Activated T-helper 1 cell treated with Interleukin-2 at 50 U/mL for 16 hours (primary cell): ENCODE data around the gene ST6GAL1.

Source experiments
- DNase-seq: peaks from one replicate; pipeline ENCODE4 v3.0.0-alpha.2; 2020; ENCODE audit warnings: low read depth

Gene ST6GAL1

DNA sequence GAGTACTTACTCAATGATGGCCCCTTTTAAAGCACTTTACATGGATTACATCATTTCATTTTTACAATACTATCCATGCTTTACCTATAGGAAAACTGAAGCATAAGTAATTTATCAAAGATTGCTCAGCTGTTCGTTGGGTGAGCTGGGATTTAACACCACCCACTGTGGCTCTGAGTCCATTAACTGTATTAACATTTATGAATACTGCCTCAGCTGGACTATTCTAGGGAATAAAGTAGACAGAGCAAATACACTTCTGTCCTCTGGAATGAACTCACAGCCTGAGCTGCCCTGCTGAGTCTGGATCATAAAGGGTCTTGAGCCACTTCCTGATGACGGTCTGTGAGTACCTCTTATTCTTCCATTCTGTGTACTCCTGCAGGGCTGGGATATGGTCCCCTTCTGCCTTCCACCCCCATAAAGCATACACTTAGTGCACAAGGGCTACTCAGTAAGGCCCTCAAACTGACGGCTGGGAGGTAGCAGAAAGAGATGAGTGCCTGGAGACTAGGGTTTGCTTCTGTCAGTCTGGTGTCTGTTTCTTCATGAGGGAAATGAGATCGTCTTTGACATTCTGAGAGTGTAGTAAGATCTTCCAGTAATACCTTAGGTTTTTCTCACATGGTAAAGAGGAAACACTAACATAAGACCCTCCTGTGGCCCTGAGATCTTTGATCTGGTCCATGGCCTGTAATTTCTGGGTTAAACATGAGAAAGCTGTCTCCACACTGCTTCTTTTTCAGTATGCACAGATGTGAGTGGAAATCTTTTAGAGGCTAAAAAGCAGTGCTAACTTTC is 12.6 kb upstream of the ST6GAL1 start:
- DNase-seq, result no peak

DNA sequence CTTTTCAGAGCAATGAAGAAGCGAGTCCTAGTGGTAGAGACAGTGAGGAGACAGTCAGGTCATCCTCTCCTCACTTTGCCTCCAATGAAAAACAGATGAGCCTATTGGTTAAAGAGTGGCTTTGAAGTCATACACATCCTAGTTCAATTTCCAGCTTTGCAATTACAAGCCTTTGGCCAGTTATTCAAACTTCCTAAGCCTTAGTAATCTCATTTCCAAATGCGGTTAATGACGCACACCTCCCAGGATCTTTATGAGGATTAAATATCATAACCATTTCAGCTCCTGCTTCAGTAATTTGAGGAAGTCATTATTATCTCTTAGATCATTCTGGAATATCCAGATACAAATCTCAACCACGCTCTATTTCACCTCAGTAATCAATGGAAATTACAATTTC is 10.0 kb upstream of the ST6GAL1 start:
- no peak for DNase-seq

DNA sequence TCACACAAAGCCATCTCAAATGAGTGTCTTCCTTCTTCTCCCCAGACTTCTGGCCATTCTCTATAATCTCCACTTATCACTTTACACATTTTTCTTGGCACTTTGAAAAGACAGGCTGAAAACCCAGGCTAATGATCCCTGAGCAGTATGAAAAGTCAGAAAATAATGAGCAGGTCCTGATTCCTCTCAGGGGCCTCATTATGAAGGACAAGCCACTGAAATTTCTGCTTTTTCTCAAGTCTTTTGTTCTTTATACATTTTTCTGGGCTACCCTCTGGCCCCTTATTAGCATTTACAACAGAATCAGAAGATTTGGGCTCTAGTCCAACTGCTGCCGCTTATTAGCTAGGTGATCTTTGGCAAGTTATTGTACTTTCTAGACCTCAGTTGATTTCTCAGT is 9.5 kb upstream of the ST6GAL1 start:
- no peak for DNase-seq

DNA sequence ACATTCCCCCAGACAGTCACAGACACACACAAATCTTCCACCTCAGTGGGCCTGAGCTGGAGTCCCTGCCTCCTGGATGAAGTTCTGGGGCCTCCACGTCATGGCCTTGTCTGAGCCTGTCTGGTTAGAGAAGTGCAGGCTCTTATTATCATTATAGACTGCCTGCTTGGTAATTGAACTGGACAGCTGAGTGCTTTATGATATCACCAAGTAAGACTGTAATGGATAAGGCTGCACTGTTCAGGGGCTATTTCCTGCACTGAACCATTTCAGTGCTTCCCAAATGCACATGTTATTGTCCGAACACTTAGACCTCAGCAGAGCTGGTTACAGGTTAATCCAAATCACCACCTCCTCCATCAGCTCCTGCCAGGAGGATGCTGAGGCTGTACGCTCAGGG is 8.7 kb upstream of the ST6GAL1 start:
- DNase-seq, result no peak

DNA sequence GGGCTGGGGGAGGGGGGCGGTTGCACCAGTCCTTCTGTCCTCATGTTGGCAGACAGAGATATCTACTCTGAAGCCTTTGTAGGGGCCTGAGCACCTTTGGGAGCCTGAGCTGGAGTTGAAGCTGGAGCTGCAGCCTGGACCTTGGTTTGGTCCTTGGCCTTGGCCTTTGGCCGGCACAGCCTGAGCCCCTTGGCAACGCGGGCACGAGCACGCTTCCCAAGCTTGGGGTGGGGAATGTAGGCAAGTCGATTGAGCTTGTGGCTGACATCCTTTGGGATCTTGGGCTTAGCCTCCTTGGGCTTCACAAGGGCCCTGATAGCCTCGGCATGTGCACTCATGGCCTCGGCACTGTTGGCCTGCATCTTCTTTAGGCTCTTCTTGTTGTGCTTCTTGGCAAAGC is 8.1 kb upstream of the ST6GAL1 start:
- no peak for DNase-seq

DNA sequence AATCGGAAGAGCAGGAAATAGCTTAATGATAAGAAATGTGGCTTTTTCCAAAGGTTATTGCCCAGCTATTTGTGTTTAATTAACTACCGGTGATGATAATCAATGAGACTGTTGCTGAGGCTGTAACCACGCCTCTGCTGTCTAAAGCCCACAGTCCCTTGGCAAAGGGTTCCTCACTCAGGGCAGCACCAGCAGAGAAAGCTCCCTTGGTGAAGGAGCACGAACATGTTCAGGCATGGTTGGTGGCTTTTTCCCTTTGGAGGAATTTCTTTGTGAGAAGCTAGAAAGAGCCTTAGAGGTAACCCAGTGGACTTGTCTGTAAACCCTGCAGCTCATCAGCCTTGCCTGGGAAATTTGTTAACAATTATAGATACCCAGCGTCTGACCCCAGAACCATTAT is 7.5 kb upstream of the ST6GAL1 start:
- no peak for DNase-seq

DNA sequence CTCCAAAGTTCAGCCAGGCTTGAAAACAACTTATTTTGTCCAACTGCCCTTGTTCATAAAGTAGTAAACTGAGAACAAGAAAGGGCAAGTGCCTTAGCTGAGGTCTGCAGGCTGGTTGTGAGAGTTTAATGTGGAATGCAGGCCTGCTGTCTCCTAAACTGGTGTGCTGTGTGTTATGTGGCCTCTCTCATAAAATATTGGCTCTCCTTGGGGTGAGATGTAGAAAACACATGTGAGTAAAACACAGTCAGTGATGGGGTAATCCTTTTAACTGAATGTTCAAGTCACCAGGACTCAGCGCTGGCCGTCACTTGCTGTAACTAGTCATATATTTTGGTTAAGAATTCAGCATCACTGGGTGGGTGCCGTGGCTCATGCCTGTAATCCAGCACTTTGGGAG is 7.1 kb upstream of the ST6GAL1 start:
- DNase-seq, result no peak

DNA sequence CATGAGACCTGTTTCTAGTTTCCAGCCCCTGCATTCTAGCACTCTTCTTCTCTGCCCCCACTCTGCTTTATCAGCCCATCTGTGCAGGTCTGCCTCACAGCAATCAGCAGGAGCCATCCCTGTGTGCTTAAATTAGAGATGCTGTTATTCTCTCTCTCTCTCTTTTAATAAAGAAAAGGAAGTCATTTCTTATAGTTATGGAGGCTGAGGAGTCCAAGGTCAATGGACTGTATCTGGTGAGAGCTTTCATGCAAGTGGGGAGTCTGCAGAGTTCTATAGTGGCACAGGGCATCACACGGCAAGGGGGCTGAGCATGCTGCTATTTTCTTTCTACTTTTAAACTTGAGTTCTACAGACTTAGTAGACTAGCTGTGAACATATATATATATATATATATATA is 4.5 kb upstream of the ST6GAL1 start:
- no peak for DNase-seq

DNA sequence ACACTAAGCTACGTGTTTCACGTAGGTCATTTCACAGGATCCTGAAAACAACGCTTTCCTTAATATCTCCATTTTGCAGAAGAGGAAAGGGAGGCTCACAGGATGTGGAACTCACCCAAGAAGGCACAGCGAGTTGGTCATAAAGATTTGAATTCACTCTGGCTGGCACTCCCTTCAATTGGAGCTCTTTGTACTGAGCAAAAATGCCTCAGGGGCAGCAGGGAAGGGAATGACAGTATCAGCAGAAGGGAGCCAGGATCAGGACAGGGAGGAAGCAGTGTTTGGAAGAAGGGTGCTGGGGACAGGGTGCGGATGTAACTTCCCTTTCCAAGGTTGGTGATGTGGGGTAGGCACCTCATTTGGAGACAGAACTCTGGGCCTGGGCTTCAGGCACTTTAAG is 1.1 kb upstream of the ST6GAL1 start:
- no peak for DNase-seq

DNA sequence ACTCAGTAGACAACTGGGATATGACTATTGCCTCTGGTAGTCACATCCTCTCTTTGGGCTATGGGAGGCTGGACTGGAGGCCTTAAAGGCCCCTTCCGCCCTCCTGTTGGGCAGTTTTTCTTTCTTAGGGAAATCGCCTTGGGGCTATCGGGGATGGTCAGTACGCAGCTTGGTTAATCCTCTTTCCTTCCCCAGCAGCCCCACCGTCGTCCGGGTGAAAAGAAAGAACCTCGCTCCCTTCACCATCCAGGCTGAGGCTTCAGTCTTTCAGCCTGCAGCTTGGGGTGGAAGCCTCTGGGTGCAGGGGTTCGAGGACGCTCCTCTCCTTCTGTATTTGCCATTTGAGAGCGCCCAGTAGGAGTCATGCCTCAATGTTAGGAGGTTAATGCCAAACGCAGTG is 641 bp upstream of the ST6GAL1 start:
- DNase-seq, result no peak

DNA sequence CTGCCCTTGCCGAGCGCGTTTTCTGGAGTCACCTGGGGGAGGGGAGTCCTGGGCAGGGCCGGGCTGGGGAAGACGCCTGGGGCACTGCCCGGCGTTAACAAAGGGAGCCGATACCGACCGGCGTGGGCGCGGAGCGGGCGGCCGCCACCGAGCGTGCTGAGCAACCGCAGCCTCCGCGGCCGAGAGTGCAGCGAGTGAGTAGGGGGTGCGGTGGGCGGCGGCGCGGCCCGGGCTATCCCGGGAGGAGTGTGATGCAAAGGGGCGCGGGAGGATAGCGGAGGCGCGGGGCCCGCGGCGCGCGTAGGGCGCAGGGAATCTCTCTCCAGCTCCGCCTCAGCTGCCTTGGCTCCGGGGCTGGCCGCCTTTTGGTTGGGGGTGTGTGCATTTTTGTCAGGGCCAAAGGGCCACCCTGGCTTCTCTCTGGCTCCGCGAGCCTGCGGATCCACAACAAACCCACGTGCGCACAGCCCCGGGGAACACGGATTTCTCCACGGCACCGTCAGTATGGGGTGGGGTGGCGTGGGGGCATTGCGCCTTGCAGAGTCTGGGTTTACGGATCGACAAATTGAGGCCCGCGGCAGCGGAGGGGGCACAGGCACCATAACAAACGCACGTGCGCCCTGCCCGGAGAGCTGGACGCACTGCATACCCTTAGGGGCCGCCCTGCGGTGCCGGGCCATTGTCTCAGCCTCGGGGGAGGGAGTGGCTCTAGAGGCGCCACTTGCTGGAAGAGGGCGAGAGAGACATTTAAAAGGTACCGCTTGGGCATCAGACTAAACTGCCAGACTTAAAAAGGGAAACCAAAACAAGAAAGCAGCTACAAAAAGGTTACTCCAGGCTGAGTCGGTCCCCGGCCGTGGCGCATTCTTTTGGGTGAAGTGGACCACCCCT is 560 bp downstream of the ST6GAL1 start:
- peak; percentile 61 for DNase-seq

DNA sequence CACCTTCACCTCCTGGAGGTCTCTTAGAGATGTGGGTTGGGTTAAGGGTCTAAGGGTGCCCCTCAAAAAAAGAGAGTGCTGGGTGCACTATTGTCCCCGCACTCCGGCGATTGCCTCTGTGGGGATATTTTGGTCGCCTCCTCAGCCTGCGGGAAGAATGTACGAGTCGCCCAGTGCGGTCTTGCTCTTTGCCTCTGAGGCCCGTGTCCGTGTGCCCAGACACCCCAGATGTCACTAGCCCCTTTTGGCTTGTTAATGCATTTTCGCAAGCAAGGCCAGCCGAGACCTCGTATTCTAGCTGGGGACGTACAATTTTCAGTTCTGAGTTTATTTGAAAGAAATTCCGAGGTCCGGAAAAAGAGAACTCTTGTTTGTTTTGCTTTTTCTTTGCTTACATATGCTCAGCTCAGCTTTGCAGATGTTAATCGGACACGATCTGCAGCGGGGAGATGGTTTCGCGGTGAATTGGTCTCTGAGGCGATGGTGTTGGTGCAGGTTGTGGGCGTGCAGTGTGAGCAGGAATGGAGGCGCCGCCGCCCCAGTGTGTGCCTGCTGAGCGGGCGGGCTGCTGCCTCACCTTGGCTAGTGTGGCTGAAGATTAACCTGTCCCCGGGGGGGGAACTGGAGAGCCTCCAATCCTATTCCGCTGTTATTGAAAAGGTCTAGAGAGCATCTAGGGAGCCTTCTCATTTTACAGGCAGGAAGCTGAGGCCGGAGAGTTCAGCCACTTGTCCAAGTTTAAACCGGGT is 1.4 kb downstream of the ST6GAL1 start:
- DNase-seq, result peak; percentile 61

DNA sequence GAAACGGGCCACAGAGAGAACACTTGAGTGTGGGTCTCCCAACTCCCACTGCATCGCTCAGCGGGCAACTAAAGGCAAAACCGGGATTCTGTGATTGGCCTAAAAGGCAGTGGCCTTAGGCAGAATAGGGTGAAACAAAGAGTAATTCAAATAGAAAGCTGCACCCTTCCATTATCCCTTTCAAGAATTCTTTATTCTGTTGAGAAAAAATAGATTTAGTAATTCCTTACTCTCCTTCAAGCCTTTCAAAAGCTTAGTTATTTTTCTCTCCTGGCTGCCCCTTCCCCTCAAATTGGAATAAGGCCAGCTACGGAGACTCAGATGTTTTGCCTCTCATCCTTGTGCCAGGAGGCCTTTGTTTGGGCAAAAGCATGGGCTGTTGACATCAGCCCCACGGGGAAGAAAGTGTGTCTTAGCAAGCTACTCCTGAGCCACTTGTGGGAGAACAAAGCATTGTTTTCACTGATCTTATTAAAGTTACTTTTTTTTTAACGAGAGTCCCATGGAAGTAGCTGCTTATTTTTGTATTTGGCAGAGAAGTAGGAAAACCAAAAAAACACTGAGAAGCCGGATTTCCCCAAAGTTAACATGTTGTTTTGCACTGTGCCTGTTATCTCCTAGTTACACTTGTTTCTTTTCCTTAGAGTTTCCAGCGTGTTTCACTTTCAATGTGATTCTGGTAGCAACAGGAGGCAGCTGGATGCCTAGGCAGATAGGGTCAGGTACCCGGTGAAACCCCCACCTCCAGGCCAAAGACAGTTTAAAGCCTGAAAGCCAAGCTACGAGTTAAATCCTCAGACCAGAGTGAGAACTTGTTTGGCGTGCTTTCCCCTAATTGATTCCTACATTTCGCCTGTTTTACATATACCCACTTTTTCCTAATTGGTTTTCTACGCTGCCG is 2.2 kb downstream of the ST6GAL1 start:
- no peak for DNase-seq

DNA sequence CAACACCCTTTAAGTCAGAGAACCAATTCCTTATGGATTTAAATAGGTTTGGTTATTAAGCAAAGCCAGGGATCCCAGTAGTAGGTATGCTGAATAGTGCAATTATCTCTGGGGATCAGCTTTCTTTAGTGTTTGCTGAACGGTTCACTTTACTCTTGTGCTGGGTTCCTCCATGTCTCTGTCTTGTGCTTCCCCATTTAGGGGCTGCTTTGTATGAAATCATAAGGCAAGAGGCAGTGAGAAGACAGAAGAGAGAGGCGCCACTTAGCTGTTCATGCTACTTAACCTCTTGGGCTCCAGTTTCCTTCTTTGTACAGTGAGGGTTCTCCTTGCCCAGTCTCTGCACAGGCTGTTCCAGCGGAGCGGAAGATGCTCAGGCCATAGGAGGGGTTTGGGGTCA is 3.5 kb downstream of the ST6GAL1 start:
- DNase-seq, result no peak

DNA sequence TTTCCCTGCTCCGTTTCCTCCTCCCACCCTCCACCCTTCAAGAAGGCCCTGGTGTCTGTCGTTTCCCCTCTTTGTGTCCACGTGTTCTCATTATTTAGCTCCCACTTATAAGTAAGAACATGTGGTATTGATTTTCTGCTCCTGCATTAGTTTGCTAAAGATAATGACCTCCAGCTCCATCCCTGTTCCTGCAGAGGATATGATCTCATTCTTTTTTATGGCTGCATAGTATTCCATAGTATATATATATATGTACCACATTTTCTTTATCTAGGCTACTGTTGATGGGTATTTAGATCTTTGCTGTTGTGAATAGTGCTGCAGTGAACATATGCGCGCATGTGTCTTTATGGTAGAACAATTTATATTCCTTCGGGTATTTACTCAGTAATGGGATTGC is 4.8 kb downstream of the ST6GAL1 start:
- no peak for DNase-seq

DNA sequence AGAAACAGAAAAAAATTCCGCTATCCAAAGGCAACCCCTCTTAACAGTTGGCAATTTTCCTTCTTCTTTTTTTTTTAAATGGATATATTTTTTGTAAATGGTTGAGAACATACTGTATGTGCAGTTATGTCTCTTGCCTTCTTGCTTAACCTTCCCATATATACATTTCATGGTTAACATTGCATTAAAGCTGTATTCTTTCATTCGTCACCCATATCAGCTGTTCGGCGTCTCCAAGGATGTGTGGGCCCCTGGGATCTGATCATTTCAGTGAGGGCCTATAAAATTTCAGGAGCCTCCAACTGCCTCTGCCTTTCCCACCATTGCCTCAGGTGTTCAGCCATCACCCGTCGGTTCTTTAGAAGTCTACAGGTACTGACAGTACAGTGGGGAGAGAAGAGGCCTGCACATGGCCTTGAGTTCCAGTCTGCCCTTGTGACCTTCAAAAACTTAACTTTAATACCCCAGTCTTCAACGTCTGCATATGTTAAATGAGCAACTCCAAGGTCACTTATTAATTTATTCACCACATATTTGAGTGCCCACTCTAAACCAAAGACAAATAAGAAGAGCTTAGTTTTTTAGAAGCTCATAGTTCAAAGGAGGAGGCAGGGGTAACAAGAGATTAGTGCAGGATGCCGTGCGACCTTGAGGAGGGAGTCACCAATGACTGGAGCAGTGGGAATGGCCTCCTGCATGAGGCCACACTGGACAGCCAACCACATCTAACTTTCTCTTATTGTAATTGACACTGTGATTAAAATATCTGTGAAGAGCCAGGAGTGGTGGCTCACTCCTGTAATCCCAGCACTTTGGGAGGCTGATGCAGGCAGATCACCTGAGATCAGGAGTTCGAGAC is 6.9 kb downstream of the ST6GAL1 start:
- no peak for DNase-seq

DNA sequence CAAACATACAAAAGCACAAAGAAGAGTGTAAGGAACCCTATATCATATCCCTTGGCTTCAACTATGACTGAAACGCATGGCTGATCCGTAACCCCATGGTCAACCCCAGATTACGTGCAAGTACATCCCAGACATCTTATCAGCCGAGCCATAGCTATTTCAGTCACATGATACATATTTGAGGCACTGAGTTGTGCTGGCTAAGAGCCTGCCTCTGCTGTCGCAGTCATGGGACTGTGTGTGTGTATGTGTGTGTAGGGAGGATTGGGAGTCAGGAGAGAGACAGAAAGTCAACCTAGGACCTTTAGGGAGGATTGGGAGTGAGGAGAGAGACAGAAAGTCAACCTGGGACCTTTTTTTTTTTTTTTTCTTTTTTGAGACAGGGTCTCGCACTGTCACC is 8.4 kb downstream of the ST6GAL1 start:
- DNase-seq, result no peak

DNA sequence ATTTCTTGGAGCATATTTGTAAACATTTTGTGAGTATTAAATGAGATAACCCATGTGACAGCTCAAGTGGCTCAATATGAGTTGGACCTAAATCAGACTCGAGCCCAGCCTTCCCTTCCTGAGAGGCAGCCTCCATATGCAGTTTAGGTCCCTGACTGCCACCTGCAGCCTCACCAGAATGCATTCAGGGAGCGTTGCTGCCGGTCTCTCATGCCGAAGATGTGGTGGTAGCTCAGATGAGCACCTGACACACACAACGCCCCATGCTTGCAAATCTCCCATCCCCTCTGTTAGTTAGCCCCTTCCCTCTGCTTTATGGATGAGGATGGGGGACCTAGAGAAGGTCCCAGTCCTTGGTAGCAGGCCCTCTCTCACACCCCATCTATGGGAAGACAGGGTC is 9.2 kb downstream of the ST6GAL1 start:
- no peak for DNase-seq

DNA sequence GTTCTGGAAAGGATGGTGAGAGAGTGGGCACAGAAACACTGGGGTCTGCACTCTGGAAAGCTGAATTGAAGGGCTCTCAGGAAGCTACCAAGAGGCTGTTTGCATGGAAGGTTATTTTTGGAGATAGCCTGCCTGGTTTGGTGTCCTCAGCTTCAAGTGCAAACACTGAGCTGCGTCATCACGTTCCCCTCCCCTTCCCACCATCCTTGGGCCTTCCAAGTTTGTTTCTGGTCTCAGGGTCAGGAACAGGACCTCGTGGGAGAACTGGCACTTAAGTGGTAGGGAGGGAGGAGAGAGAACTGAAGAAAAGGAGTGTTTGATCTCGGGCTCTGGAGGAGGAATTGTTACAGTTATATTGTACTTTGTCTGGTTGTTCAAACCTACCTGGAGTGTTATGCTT is 10.6 kb downstream of the ST6GAL1 start:
- no peak for DNase-seq

DNA sequence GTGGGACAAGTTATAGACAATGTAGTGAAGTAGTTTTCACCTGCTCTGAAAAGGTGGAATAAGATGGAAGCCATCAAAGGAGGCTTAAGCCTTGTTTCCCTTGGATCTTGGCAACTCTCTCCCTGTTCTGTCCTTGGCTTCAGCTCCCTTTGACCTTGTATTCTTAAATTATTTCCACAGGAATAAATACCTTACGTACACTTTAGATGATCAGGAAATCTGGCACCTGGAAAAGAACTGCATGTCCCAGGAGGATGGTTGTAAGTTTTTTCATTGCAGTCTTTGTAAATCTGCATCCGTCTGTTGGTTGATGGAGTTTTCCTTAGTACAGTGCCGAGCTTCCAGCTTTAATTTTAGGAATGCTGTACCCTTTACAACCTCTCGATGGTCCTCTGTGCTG is 11.8 kb downstream of the ST6GAL1 start:
- DNase-seq, result no peak
